IMR-90 (cell line): Measurements from ENCODE around the gene YES1. TPM values are rescaled to one million over a fixed set of nuclear protein-coding genes. Genes with fewer than 3 reads are reported as not detected.

Experiments
- ATAC-seq: fragments of 200-7000 bp; cut with Tn5 transposase; 2 replicates; pipeline ENCODE4 v1.9.1; 2020; ENCODE audit warnings: low read depth, mild to moderate bottlenecking, moderate library complexity
- BruUV-seq: library from RNA; stranded (reverse); fragments of 400-500 nt; replicated peaks from 2 replicates; lab custom pipeline; 2021; lab: Mats Ljungman, UMichigan
- CTCF ChIA-PET: fragments of 300-600 bp; formaldehyde crosslinking; extraction: SDS; loops from one replicate; lab custom pipeline; 2021; ENCODE audit warnings: antibody characterized with exemption; lab: Yijun Ruan, JAX
- POLR2A ChIA-PET: fragments of 300-600 bp; sonication (Branson Sonifier 250); formaldehyde crosslinking; loops from one replicate; lab custom pipeline; 2022; ENCODE audit warnings: antibody characterized with exemption; ENCODE audit not compliant: unreplicated experiment; lab: Charles Lee
- DNase-seq: peaks from one replicate; pipeline ENCODE4 v3.0.0; 2013
- H2AFZ ChIP-seq: replicated peaks from 2 replicates; pipeline ENCODE3; 2013; ENCODE audit warnings: low read length, mild to moderate bottlenecking; ENCODE audit not compliant: poor library complexity
- H2AK5ac ChIP-seq: 2 replicates; pipeline ENCODE4 v1.6.1; 2013; ENCODE audit warnings: low read depth, low read length, inconsistent platforms
- H2AK9ac ChIP-seq: replicated peaks from 2 replicates; pipeline ENCODE3; 2013; ENCODE audit warnings: mild to moderate bottlenecking, low read depth, low read length, moderate library complexity; ENCODE audit not compliant: poor library complexity
- H2BK120ac ChIP-seq: 2 replicates; pipeline ENCODE4 v1.6.1; 2013; ENCODE audit warnings: low read depth, low read length, inconsistent platforms
- H2BK15ac ChIP-seq: 3 replicates; pipeline ENCODE4 v1.6.1; 2013; ENCODE audit warnings: low read depth, low read length, inconsistent platforms
- H2BK20ac ChIP-seq: 2 replicates; pipeline ENCODE4 v1.6.1; 2013; ENCODE audit warnings: low read depth, mild to moderate bottlenecking, inconsistent platforms, low read length, moderate library complexity
- H2BK5ac ChIP-seq: 2 replicates; pipeline ENCODE4 v1.6.1; 2013; ENCODE audit warnings: mild to moderate bottlenecking, low read depth, low read length, inconsistent platforms; ENCODE audit not compliant: poor library complexity, severe bottlenecking
- H3K14ac ChIP-seq: replicated peaks from 2 replicates; pipeline ENCODE4 v1.6.1; 2013; ENCODE audit warnings: low read depth, low read length, inconsistent platforms
- H3K18ac ChIP-seq: 2 replicates; pipeline ENCODE4 v1.6.1; 2013; ENCODE audit warnings: low read depth, low read length, control low read depth
- H3K23ac ChIP-seq: 2 replicates; pipeline ENCODE4 v1.6.1; 2013; ENCODE audit warnings: low read depth, low read length, inconsistent platforms
- H3K27ac ChIP-seq: 2 replicates; pipeline ENCODE4 v1.5.1; 2013; ENCODE audit warnings: mild to moderate bottlenecking, control low read depth, low read length; ENCODE audit not compliant: insufficient read depth
- H3K27me3 ChIP-seq: 2 replicates; pipeline ENCODE4 v1.6.1; 2013; ENCODE audit warnings: low read length; ENCODE audit not compliant: control insufficient read depth, insufficient read depth
- H3K36me3 ChIP-seq: 2 replicates; pipeline ENCODE4 v1.6.1; 2013; ENCODE audit warnings: low read length, mixed read lengths; ENCODE audit not compliant: control insufficient read depth, insufficient read depth
- H3K4ac ChIP-seq: 2 replicates; pipeline ENCODE4 v1.6.1; 2013; ENCODE audit warnings: low read depth, low read length, inconsistent platforms
- H3K4me1 ChIP-seq: 2 replicates; pipeline ENCODE4 v1.6.1; 2013; ENCODE audit warnings: low read length, mixed read lengths; ENCODE audit not compliant: control insufficient read depth, insufficient read depth
- H3K4me2 ChIP-seq: 2 replicates; pipeline ENCODE4 v1.6.1; 2013; ENCODE audit warnings: low read depth, mild to moderate bottlenecking, control low read depth, low read length, moderate library complexity
- H3K4me3 ChIP-seq: 2 replicates; pipeline ENCODE4 v1.5.1; 2013; ENCODE audit warnings: low read depth, mild to moderate bottlenecking, control low read depth, low read length, moderate library complexity; ENCODE audit not compliant: insufficient read depth
- H3K56ac ChIP-seq: 2 replicates; pipeline ENCODE4 v1.6.1; 2013; ENCODE audit warnings: low read length, inconsistent platforms; ENCODE audit not compliant: insufficient read depth; ENCODE audit errors: extremely low read depth
- H3K79me1 ChIP-seq, 2 experiments: 2 replicates each; pipeline ENCODE4 v1.6.1; 2013; ENCODE audit warnings: low read length in 2 of 2, inconsistent platforms in 1 of 2, low read depth in 1 of 2
- H3K9ac ChIP-seq: 2 replicates; pipeline ENCODE4 v1.6.1; 2013; ENCODE audit warnings: low read depth, low read length, control low read depth
- H3K9me1 ChIP-seq: 2 replicates; pipeline ENCODE4 v1.6.1; 2013; ENCODE audit warnings: low read length, inconsistent platforms; ENCODE audit not compliant: insufficient read depth
- H3K9me3 ChIP-seq: 2 replicates; pipeline ENCODE4 v1.6.1; 2013; ENCODE audit warnings: low read length; ENCODE audit not compliant: control insufficient read depth, insufficient read depth
- H4K20me1 ChIP-seq: 2 replicates; pipeline ENCODE4 v1.6.1; 2013; ENCODE audit warnings: low read length, inconsistent platforms; ENCODE audit not compliant: insufficient read depth
- H4K5ac ChIP-seq: 2 replicates; pipeline ENCODE4 v1.6.1; 2013; ENCODE audit warnings: mild to moderate bottlenecking, low read depth, low read length, control low read depth
- H4K8ac ChIP-seq, 2 experiments: 2 replicates each; pipeline ENCODE4 v1.6.1; 2013; ENCODE audit warnings: low read depth in 2 of 2, low read length in 2 of 2, control low read depth in 1 of 2, inconsistent platforms in 1 of 2
- H4K91ac ChIP-seq: 2 replicates; pipeline ENCODE4 v1.6.1; 2013; ENCODE audit warnings: low read depth, low read length, inconsistent platforms; ENCODE audit not compliant: insufficient read depth
- BHLHE40 ChIP-seq: fragments of 150-350 bp; IDR thresholded peaks from 2 replicates; pipeline ENCODE4 v1.6.1; 2016; ENCODE audit warnings: mild to moderate bottlenecking, low read depth, low read length
- CEBPB ChIP-seq: IDR thresholded peaks from 2 replicates; pipeline ENCODE4 v1.6.1; 2012; ENCODE audit warnings: low read depth, low read length, improper control_type of control experiment
- CHD1 ChIP-seq: IDR thresholded peaks from 2 replicates; pipeline ENCODE4 v1.6.1; 2012; ENCODE audit warnings: low read depth, low read length, improper control_type of control experiment
- ELK1 ChIP-seq: fragments of 150-350 bp; IDR thresholded peaks from 2 replicates; pipeline ENCODE4 v1.6.1; 2016; ENCODE audit warnings: low read depth, mild to moderate bottlenecking, low read length, moderate library complexity, borderline replicate concordance
- FOS ChIP-seq: fragments of 150-350 bp; IDR thresholded peaks from 2 replicates; pipeline ENCODE4 v1.6.1; 2016; ENCODE audit warnings: low read depth, low read length
- MAFK ChIP-seq: IDR thresholded peaks from 2 replicates; pipeline ENCODE4 v1.6.1; 2012; ENCODE audit warnings: low read depth, low read length, improper control_type of control experiment
- MAZ ChIP-seq: IDR thresholded peaks from 2 replicates; pipeline ENCODE4 v1.6.1; 2012; ENCODE audit warnings: low read depth, mild to moderate bottlenecking, low read length, improper control_type of control experiment, moderate library complexity, borderline replicate concordance
- MXI1 ChIP-seq: IDR thresholded peaks from 2 replicates; pipeline ENCODE4 v1.6.1; 2012; ENCODE audit warnings: low read depth, mild to moderate bottlenecking, low read length, moderate library complexity, borderline replicate concordance
- NFE2L2 ChIP-seq: fragments of 150-350 bp; IDR thresholded peaks from 2 replicates; pipeline ENCODE4 v1.6.1; 2016; ENCODE audit warnings: low read depth, mild to moderate bottlenecking, low read length
- POLR2A ChIP-seq: IDR thresholded peaks from 2 replicates; pipeline ENCODE4 v1.6.1; 2012; ENCODE audit warnings: mild to moderate bottlenecking, low read depth, low read length
- RAD21 ChIP-seq: IDR thresholded peaks from 2 replicates; pipeline ENCODE4 v1.6.1; 2012; ENCODE audit warnings: low read length, improper control_type of control experiment
- RCOR1 ChIP-seq: IDR thresholded peaks from 2 replicates; pipeline ENCODE4 v1.6.1; 2012; ENCODE audit warnings: mild to moderate bottlenecking, low read length, improper control_type of control experiment; ENCODE audit not compliant: insufficient replicate concordance
- RFX5 ChIP-seq: IDR thresholded peaks from 2 replicates; pipeline ENCODE4 v1.8.0; 2012; ENCODE audit warnings: low read depth, mild to moderate bottlenecking, low read length, moderate library complexity
- SMC3 ChIP-seq: fragments of 150-350 bp; IDR thresholded peaks from 2 replicates; pipeline ENCODE4 v1.6.1; 2016; ENCODE audit warnings: low read depth, mild to moderate bottlenecking, antibody characterized with exemption, low read length, moderate library complexity
- USF2 ChIP-seq: fragments of 150-350 bp; IDR thresholded peaks from 2 replicates; pipeline ENCODE4 v1.6.1; 2017; ENCODE audit warnings: mild to moderate bottlenecking, antibody characterized with exemption, low read length, low read depth
- WGBS, 2 experiments: methylation state at CpG; one replicate each; pipeline versions ENCODE4 v1.1.5 to v1.1.7; 2013; ENCODE audit warnings: missing lambda C conversion rate in 2 of 2; ENCODE audit not compliant: insufficient read length in 1 of 2; ENCODE audit errors: extremely low coverage in 2 of 2; 5-methylcytosine and 5-hydroxymethylcytosine counted together
- dilution Hi-C: fragments of 300-500 bp; cut with HindIII; formaldehyde crosslinking; loops from one replicate; pipeline ENCODE4 v1.14.3; 2018; ENCODE audit warnings: low sequenced_read_pairs; ENCODE audit not compliant: unreplicated experiment
- in situ Hi-C: fragments of 300-500 bp; cut with MboI; formaldehyde crosslinking; loops from 3 replicates; pipeline ENCODE4 v1.14.3; 2019; ENCODE audit warnings: low sequenced_read_pairs, inconsistent platforms, mixed read lengths
- intact Hi-C: fragments of 100-400 bp; cut with micrococcal nuclease; formaldehyde crosslinking; loops from 2 replicates; pipeline ENCODE4 v1.10.0; 2022
- polyA plus RNA-seq, 3 experiments: library from polyadenylated mRNA; depleted of rRNA; stranded (reverse); fragments of >200 nt; gene quantifications; 2 replicates each; pipeline ENCODE4 v1.2.3, GENCODE V29; 2012; ENCODE audit warnings: low replicate concordance in 1 of 3
- total RNA-seq: library from RNA; depleted of rRNA; stranded (reverse); fragments of >200 nt; gene quantifications from 2 replicates; pipeline ENCODE4 v1.2.3, GENCODE V29; 2012
- TF ChIP-seq, protein P1 (sequence below): conservative IDR thresholded peaks from 2 replicates; pipeline ENCODE4 v1.5.1; 2012; ENCODE audit warnings: mild to moderate bottlenecking, low read depth, low read length, improper control_type of control experiment

YES1 gene
- total and polyA plus RNA-seq, 2 of the 4 experiments (the other 2 are of a cell fraction), result 16.7 to 62.0 TPM

GRCh38 chr18:789397-789796 lies 22.6 kb downstream of the YES1 start:
- Histone ChIP-seq H2AK9ac (no peak overlapping the region), H3K36me3 (no peaks in the 10 kb centered on the region), H3K4me1 (no peaks in the 10 kb centered on the region), H3K27ac (no peak overlapping the region), H3K9me3 (no peaks in the 10 kb centered on the region), H3K4me2 (no peak overlapping the region), H3K18ac (no peak overlapping the region), H3K14ac (no peak overlapping the region), H2BK20ac (no peak overlapping the region), H3K23ac (no peak overlapping the region), H2BK120ac (no peak overlapping the region), H3K4ac (no peak overlapping the region), H3K56ac (no peak overlapping the region), H3K9me1 (no peaks in the 10 kb centered on the region), H2AFZ (no peak overlapping the region), H2BK5ac (no peak overlapping the region), H3K27me3 (no peaks in the 10 kb centered on the region), H4K5ac (no peak overlapping the region), H3K4me3 (no peak overlapping the region), H4K20me1 (peaks cover 21% of the 10 kb centered on the region), H4K8ac (no peak overlapping the region), H2AK5ac (no peak overlapping the region), H3K79me1 (peaks cover 22 to 55% of the 10 kb centered on the region in 2 experiments), H4K91ac (no peak overlapping the region), H3K9ac (no peak overlapping the region), H2BK15ac (no peak overlapping the region)
- in situ Hi-C loops, result no loop called here
- no CpG with 5 or more reads among the region's 1 CpG for WGBS, 2 experiments
- CTCF ChIA-PET, result no interaction called here
- intact Hi-C loops, result no loop called here
- no peak for DNase-seq
- TF ChIP-seq BHLHE40, result no peak
- no peak for TF ChIP-seq RFX5
- no peak for TF ChIP-seq USF2
- TF ChIP-seq MAFK, result no peak
- TF ChIP-seq ELK1, result no peak
- TF ChIP-seq, protein P1, sequence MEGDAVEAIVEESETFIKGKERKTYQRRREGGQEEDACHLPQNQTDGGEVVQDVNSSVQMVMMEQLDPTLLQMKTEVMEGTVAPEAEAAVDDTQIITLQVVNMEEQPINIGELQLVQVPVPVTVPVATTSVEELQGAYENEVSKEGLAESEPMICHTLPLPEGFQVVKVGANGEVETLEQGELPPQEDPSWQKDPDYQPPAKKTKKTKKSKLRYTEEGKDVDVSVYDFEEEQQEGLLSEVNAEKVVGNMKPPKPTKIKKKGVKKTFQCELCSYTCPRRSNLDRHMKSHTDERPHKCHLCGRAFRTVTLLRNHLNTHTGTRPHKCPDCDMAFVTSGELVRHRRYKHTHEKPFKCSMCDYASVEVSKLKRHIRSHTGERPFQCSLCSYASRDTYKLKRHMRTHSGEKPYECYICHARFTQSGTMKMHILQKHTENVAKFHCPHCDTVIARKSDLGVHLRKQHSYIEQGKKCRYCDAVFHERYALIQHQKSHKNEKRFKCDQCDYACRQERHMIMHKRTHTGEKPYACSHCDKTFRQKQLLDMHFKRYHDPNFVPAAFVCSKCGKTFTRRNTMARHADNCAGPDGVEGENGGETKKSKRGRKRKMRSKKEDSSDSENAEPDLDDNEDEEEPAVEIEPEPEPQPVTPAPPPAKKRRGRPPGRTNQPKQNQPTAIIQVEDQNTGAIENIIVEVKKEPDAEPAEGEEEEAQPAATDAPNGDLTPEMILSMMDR, result no peak
- no peak for TF ChIP-seq CHD1
- TF ChIP-seq MAZ, result no peak
- TF ChIP-seq CEBPB, result no peak
- TF ChIP-seq POLR2A, result no peak
- no peak for TF ChIP-seq MXI1
- TF ChIP-seq SMC3, result no peak
- TF ChIP-seq RCOR1, result no peak
- no peak for TF ChIP-seq NFE2L2
- no peak for TF ChIP-seq RAD21
- TF ChIP-seq FOS, result no peak
- ATAC-seq, result no peak
- no TSS peak for BruUV-seq
- POLR2A ChIA-PET, result no interaction called here
- dilution Hi-C loops, result no loop called here
